H7 (cell line): Measurements from ENCODE around the gene DIPK1B. TPM values are rescaled to one million over a fixed set of nuclear protein-coding genes. Genes with fewer than 3 reads are reported as not detected.

ENCODE experiments used
- DNase-seq: peaks from one replicate; pipeline ENCODE4 v3.0.0; 2012
- H3K27me3 ChIP-seq: 2 replicates; pipeline ENCODE4 v1.6.0; 2011; ENCODE audit warnings: mild to moderate bottlenecking, low read length; ENCODE audit not compliant: control insufficient read depth, insufficient read depth
- H3K36me3 ChIP-seq: replicated peaks from 2 replicates; pipeline ENCODE4 v1.5.1; 2011; ENCODE audit warnings: low read length; ENCODE audit not compliant: control insufficient read depth, insufficient read depth
- H3K4me3 ChIP-seq: 2 replicates; pipeline ENCODE4 v1.5.1; 2011; ENCODE audit warnings: low read depth, mild to moderate bottlenecking, control low read depth, low read length, moderate library complexity; ENCODE audit not compliant: insufficient read depth
- total RNA-seq: library from RNA; depleted of rRNA; stranded (reverse); fragments of >200 nt; shearing (Covaris generic); gene quantifications from 2 replicates; pipeline ENCODE4 v1.2.3, GENCODE V29; 2014

Gene DIPK1B
- total RNA-seq, 1 experiment from 2014 or later, result 75.7 TPM

GRCh38 chr9:136670576-136671253 lies 41.7 kb upstream of the DIPK1B start:
- DNase-seq, result peak; percentile 69
- H3K36me3 ChIP-seq, result no peaks in the 10 kb centered on the region; the same call in 1 of the 2 replicates
- no peak overlapping the region for H3K4me3 ChIP-seq
- H3K27me3 ChIP-seq, result no peaks in the 10 kb centered on the region

GRCh38 chr9:136671254-136671614 lies 41.1 kb upstream of the DIPK1B start:
- H3K4me3 ChIP-seq, result no peak overlapping the region
- no peak for DNase-seq
- H3K36me3 ChIP-seq, result no peaks in the 10 kb centered on the region; the same call in 1 of the 2 replicates
- H3K27me3 ChIP-seq, result no peaks in the 10 kb centered on the region

DNA sequence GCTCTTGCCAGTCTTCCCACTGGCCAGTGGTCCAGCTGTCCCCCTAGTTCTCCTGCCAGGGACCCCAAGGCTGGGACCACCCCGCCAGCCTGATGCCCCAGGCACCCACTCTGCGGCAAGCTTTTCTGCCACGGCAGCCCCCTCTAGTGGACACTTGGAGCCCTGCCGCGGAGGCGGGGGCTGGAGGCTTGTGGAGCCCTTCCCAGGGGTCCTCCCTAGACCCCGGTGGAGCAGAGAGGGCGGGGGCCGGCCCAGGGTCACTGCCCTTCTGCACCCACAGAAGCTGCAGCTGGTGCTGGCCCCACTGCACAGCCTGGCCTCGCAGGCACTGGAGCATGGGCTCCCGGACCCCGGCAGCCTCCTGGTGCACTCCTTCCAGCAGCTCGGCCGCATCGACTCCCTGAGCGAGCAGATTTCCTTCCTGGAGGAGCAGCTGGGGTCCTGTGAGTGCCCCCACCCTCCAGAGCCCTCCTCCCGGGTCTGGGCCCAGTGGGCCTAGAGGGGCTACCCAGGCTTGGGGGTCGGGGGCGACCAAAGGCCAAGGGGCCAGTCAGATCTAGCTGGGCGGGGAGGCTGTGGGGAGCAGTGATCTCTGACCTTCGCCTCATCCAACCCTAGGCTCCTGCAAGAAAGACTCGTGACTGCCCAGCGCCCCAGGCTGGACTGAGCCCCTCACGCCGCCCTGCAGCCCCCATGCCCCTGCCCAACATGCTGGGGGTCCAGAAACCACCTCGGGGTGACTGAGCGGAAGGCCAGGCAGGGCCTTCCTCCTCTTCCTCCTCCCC lies 40.5 kb upstream of the DIPK1B start:
- DNase-seq, result peak; percentile 98
- Histone ChIP-seq H3K27me3 (no peaks in the 10 kb centered on the region), H3K4me3 (no peak overlapping the region), H3K36me3 (no peaks in the 10 kb centered on the region; the same call in 1 of the 2 replicates)

DNA sequence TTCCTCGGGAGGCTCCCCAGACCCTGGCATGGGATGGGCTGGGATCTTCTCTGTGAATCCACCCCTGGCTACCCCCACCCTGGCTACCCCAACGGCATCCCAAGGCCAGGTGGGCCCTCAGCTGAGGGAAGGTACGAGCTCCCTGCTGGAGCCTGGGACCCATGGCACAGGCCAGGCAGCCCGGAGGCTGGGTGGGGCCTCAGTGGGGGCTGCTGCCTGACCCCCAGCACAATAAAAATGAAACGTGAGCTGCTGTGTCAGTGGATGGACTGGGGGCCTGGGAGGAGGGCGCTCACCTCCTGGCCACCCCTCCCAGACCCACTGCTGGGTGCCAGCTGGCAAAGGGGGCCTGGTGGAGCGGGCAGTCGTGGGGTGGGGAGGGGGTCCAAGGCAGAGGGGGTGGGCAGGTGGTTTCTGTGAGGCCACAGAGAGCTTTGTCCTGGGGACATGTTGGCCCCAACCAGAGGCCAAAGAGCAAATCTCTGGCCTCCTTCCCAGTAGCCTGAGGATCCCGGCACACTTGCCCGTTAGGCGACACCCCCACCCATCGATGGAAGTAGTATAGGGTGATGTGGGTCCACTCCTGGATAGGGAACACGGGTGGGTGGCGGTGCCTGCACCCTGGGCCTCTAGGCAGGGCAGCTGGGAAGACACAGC lies 39.8 kb upstream of the DIPK1B start:
- peak; percentile 66 for DNase-seq

DNA sequence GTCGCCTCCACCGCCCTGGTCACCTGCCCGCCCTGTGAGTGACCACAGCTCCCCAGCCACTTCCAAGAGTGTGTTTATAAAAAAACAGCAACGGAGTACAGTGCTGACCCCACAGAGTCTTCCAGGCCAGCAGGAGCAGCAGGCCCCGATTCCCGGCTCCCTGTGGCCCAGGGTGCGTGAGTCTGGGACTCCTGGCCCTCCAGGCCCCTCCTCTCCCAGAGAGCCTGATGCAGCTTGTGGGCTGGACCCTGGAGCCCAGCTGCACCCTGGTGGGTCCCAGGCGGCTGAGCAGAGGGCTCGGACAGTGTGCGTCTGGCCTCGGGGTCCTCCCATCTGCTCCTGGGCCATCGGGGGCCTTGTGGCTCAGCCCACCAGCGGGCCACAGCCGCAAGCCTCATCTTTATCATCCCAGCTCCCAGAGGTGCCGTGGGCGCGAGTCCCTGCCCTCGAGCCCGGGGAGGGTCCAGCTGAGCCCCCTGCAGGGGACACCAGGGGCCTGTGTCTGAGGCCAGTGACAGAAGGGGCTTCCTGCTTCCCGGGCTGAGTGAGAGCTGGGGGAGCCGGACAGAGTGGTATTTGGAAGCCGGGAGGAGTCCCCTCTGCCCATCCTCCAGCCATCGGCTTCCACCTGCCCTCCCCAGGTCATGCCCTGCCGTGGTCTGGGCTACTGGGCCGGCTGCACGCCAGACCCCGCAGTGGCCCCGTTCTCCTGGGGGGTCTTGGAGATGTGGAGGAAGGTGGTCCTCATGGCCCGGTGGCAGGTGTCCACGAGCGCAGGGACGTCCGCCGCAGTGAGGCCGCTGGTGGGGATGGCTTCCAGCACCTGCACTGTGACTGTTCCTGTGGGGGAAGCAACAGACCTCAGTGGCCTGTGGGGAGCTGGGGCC lies 39.0 kb upstream of the DIPK1B start:
- peak; percentile 67 for DNase-seq
- no peaks in the 10 kb centered on the region for H3K27me3 ChIP-seq
- H3K36me3 ChIP-seq, result no peaks in the 10 kb centered on the region; the same call in 1 of the 2 replicates
- H3K4me3 ChIP-seq, result no peak overlapping the region

More for the DNA sequence above, 39.8 kb upstream of the DIPK1B start:
- Histone ChIP-seq H3K36me3 (no peaks in the 10 kb centered on the region; the same call in 1 of the 2 replicates), H3K27me3 (no peaks in the 10 kb centered on the region), H3K4me3 (no peak overlapping the region)

GRCh38 chr9:136673975-136674785 lies 38.2 kb upstream of the DIPK1B start:
- no peak overlapping the region for H3K4me3 ChIP-seq
- H3K36me3 ChIP-seq, result no peaks in the 10 kb centered on the region; the same call in 1 of the 2 replicates
- H3K27me3 ChIP-seq, result no peaks in the 10 kb centered on the region
- DNase-seq, result no peak

- Histone ChIP-seq H3K36me3 (no peaks in the 10 kb centered on the region; the same call in 1 of the 2 replicates), H3K4me3 (no peak overlapping the region), H3K27me3 (no peaks in the 10 kb centered on the region)
- peak; percentile 66 for DNase-seq
Measured at GRCh38 chr9:136674786-136675349, 37.5 kb upstream of the DIPK1B start.

- H3K4me3 ChIP-seq, result no peak overlapping the region
- H3K27me3 ChIP-seq, result no peaks in the 10 kb centered on the region
- peak; percentile 72 for DNase-seq
- H3K36me3 ChIP-seq, result no peaks in the 10 kb centered on the region; the same call in 1 of the 2 replicates
Measured at GRCh38 chr9:136675477-136676296, 36.7 kb upstream of the DIPK1B start.

- Histone ChIP-seq H3K27me3 (no peaks in the 10 kb centered on the region), H3K36me3 (no peaks in the 10 kb centered on the region; the same call in 1 of the 2 replicates), H3K4me3 (no peak overlapping the region)
- peak; percentile 68 for DNase-seq
Measured at GRCh38 chr9:136676297-136676794, 36.0 kb upstream of the DIPK1B start.

DNA sequence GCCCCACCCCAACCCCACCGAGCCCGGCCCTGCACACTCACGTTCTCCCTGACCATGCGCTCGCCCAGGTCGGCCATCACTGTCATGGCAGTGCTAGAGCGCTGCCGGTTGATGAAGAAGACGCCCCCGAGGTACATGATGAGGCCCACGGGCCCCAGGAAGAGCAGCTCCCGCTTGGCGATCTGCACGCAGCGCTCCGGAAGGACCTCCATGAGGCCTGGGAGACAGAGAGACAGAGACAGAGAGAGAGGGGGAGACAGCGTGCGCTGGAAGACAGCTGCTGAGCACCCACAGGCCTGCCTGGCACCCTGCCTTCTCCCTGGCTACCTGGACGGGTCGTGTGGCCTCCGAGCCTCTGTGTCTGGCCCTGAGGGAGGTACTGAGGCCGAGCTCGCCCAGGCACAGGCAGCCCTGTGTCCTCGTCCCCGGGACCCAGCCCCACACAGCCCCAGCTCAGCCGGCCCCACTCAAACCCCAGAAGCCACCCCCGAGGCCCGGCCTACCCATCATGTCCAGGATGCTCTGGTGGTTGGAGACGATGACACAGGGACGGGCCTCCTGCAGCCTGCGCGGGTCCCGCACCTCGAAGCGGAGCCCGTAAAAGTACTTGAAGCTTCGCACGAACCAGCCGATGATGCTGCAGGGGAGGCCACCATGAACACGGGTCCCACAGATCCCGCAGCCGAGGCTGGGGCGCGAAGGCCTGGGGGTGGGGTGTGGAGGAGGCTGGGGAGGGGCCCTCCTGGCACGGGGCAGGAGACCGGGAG lies 35.3 kb upstream of the DIPK1B start:
- no peak for DNase-seq
- Histone ChIP-seq H3K4me3 (no peak overlapping the region), H3K27me3 (no peaks in the 10 kb centered on the region), H3K36me3 (no peaks in the 10 kb centered on the region; the same call in 1 of the 2 replicates)

DNA sequence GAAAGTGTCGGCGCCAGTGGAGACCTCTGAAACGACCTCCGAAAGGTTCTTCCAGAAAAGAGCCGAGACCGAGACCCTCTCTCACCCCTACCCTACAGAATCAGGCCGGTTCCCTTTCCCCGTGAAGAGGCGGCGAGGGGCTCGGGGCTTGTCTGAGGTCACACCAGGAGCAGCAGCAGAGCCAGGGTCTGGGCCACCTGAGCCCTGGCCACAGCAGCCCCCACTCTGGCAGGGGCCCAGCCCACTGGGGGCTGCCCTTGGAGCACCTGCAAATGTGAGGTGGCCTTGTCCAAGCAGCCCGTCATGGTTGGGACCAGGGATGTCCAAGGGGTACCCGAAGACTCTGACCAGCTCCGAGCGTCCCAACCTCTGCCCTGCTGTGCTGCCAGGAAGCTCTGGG lies 34.3 kb upstream of the DIPK1B start:
- DNase-seq, result no peak
- no peak overlapping the region for H3K4me3 ChIP-seq

DNA sequence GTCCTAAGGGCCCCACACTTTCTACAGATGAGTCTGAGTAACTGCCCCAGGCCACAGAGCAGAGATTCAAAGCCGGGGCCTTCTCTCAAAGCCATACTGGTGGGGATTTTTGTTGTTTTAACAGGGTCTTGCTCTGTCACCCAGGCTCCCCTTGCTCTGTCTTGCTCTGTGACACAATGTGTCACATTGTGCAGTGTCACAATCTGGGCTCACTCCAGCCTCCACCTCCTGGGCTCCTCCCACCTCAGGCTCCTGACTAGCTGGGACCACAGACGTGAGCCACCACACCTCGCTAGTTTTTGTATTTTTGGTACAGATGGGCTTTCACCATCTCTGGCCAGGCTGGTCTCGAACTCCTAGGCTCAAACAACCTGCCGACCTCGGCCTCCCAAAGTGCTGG lies 33.7 kb upstream of the DIPK1B start:
- Histone ChIP-seq H3K4me3 (no peak overlapping the region), H3K36me3 (no peaks in the 10 kb centered on the region; the same call in 1 of the 2 replicates), H3K27me3 (no peaks in the 10 kb centered on the region)
- DNase-seq, result no peak

More for the DNA sequence above, 34.3 kb upstream of the DIPK1B start:
- Histone ChIP-seq H3K27me3 (no peaks in the 10 kb centered on the region), H3K36me3 (no peaks in the 10 kb centered on the region; the same call in 1 of the 2 replicates)
